H1 (cell line): Measurements from ENCODE around the gene DPF3. TPM values are rescaled to one million over a fixed set of nuclear protein-coding genes. Genes with fewer than 3 reads are reported as not detected.
A peak's percentile ranks its signal among the peaks of the same experiment; 100 is the strongest.

Experiments used
- CTCF ChIA-PET: fragments of 300-600 bp; sonication (Branson Sonifier 250); formaldehyde crosslinking; loops from one replicate; lab custom pipeline; 2021; ENCODE audit not compliant: partially characterized antibody; lab: Charles Lee
- POLR2A ChIA-PET: fragments of 300-600 bp; sonication (Branson Sonifier 250); formaldehyde crosslinking; loops from one replicate; lab custom pipeline; 2021; ENCODE audit warnings: inconsistent platforms; ENCODE audit not compliant: partially characterized antibody; lab: Charles Lee
- DNase-seq, 2 experiments: peaks; one replicate each; pipeline versions ENCODE4 v3.0.0 to v3.0.0-alpha.2; 2010 to 2022; ENCODE audit warnings: low spot score in 2 of 2, low read depth in 1 of 2, mixed read lengths in 1 of 2
- FAIRE-seq: peaks from 2 replicates; lab custom pipeline; 2011; peaks lifted over from hg19 to GRCh38; lab: Jason Lieb, UNC
- H2AFZ ChIP-seq: 2 replicates; pipeline ENCODE4 v1.8.1; 2012; ENCODE audit warnings: low read length, inconsistent platforms
- H2AK5ac ChIP-seq: 2 replicates; pipeline ENCODE4 v1.6.1; 2013; ENCODE audit warnings: low read depth, low read length
- H2BK120ac ChIP-seq: replicated peaks from 2 replicates; pipeline ENCODE3; 2013; ENCODE audit warnings: low read depth, low read length, inconsistent platforms
- H2BK12ac ChIP-seq: 2 replicates; pipeline ENCODE4 v1.6.1; 2013; ENCODE audit warnings: low read depth, low read length
- H2BK15ac ChIP-seq: 2 replicates; pipeline ENCODE4 v1.6.1; 2013; ENCODE audit warnings: low read length
- H2BK20ac ChIP-seq: 2 replicates; pipeline ENCODE4 v1.6.1; 2013; ENCODE audit warnings: low read length
- H2BK5ac ChIP-seq: 2 replicates; pipeline ENCODE4 v1.6.1; 2013; ENCODE audit warnings: low read depth, low read length
- H3K14ac ChIP-seq: 2 replicates; pipeline ENCODE4 v1.6.1; 2013; ENCODE audit warnings: inconsistent platforms; ENCODE audit not compliant: insufficient read length
- H3K18ac ChIP-seq: 2 replicates; pipeline ENCODE4 v1.6.1; 2013; ENCODE audit warnings: low read length; ENCODE audit errors: extremely low read depth
- H3K23ac ChIP-seq: 2 replicates; pipeline ENCODE4 v1.6.1; 2013; ENCODE audit warnings: inconsistent platforms; ENCODE audit not compliant: insufficient read length
- H3K23me2 ChIP-seq: 2 replicates; pipeline ENCODE4 v1.6.1; 2013; ENCODE audit warnings: low read depth, low read length
- H3K27ac ChIP-seq: 2 replicates; pipeline ENCODE4 v1.6.1; 2011; ENCODE audit warnings: low read depth, low read length, inconsistent platforms
- H3K27me3 ChIP-seq, 4 experiments: replicated peaks in 1 of 4; 1 replicate in 1 of 4; 2 replicates in 3 of 4; pipeline versions ENCODE4 v1.6.1 to v1.8.1; 2011 to 2013; ENCODE audit warnings: low read length in 3 of 4, mild to moderate bottlenecking in 3 of 4, inconsistent platforms in 2 of 4, mixed read lengths in 2 of 4, moderate library complexity in 1 of 4; ENCODE audit not compliant: control insufficient read depth in 3 of 4, insufficient read depth in 3 of 4; ENCODE audit errors: extremely low read depth in 1 of 4
- H3K36me3 ChIP-seq, 4 experiments: 2 replicates each; pipeline versions ENCODE4 v1.6.1 to v1.8.1; 2011 to 2013; ENCODE audit warnings: mild to moderate bottlenecking in 4 of 4, low read length in 3 of 4, moderate library complexity in 2 of 4, control low read depth in 1 of 4, inconsistent platforms in 1 of 4; ENCODE audit not compliant: insufficient read depth in 4 of 4, control insufficient read depth in 2 of 4
- H3K4ac ChIP-seq: replicated peaks from 2 replicates; pipeline ENCODE3; 2013; ENCODE audit warnings: low read length, low read depth, mixed read lengths, inconsistent platforms; ENCODE audit not compliant: insufficient read length
- H3K4me1 ChIP-seq, 4 experiments: replicated peaks in 1 of 4; 1 replicate in 1 of 4; 2 replicates in 3 of 4; pipeline versions ENCODE4 v1.6.1 to v1.8.1; 2011 to 2013; ENCODE audit warnings: low read length in 3 of 4, inconsistent platforms in 2 of 4, mixed read lengths in 1 of 4; ENCODE audit not compliant: insufficient read depth in 4 of 4, control insufficient read depth in 3 of 4
- H3K4me2 ChIP-seq, 2 experiments: 2 replicates each; pipeline versions ENCODE4 v1.6.1 to v1.8.1; 2011 to 2013; ENCODE audit warnings: low read depth in 2 of 2, low read length in 2 of 2, control low read depth in 1 of 2, inconsistent platforms in 1 of 2, mild to moderate bottlenecking in 1 of 2; ENCODE audit not compliant: insufficient read depth in 1 of 2
- H3K4me3 ChIP-seq, 4 experiments: fragments of 200-600, 300-600 bp in 1 of 4; sonication (generic), shearing (Covaris generic), sonication (Bioruptor Twin) in 1 of 4; 2 replicates each; pipeline versions ENCODE4 v1.5.1 to v1.8.1; 2011 to 2016; ENCODE audit warnings: low read length in 4 of 4, low read depth in 3 of 4, control low read depth in 2 of 4, inconsistent platforms in 2 of 4, mild to moderate bottlenecking in 2 of 4, mixed read lengths in 1 of 4, moderate library complexity in 1 of 4; ENCODE audit not compliant: insufficient read depth in 2 of 4; ENCODE audit errors: extremely low read depth in 1 of 4
- H3K56ac ChIP-seq: replicated peaks from 2 replicates; pipeline ENCODE3; 2013; ENCODE audit warnings: low read depth, mild to moderate bottlenecking, mixed read lengths, low read length, inconsistent platforms; ENCODE audit not compliant: insufficient read length
- H3K79me1 ChIP-seq: 2 replicates; pipeline ENCODE4 v1.6.1; 2013; ENCODE audit warnings: low read depth, low read length, control low read depth
- H3K79me2 ChIP-seq, 2 experiments: 2 replicates each; pipeline versions ENCODE4 v1.6.1 to v1.8.1; 2012 to 2013; ENCODE audit warnings: low read length in 2 of 2, mild to moderate bottlenecking in 2 of 2, inconsistent platforms in 1 of 2; ENCODE audit not compliant: insufficient read depth in 2 of 2, control insufficient read depth in 1 of 2
- H3K9ac ChIP-seq, 4 experiments: replicated peaks in 1 of 4; 1 replicate in 1 of 4; 2 replicates in 3 of 4; pipeline versions ENCODE4 v1.6.1 to v1.8.1; 2011 to 2013; ENCODE audit warnings: low read depth in 3 of 4, low read length in 3 of 4, control low read depth in 2 of 4, mild to moderate bottlenecking in 2 of 4, moderate library complexity in 2 of 4, inconsistent platforms in 1 of 4; ENCODE audit errors: extremely low read depth in 1 of 4
- H3K9me3 ChIP-seq, 2 experiments: 2 replicates each; pipeline versions ENCODE4 v1.6.1 to v1.8.1; 2012 to 2013; ENCODE audit warnings: mild to moderate bottlenecking in 2 of 2, moderate library complexity in 2 of 2, control low read depth in 1 of 2, inconsistent platforms in 1 of 2, low read depth in 1 of 2, low read length in 1 of 2, mixed read lengths in 1 of 2; ENCODE audit not compliant: insufficient read depth in 2 of 2
- H4K20me1 ChIP-seq, 2 experiments: replicated peaks in 1 of 2; 2 replicates each; pipeline versions ENCODE3 to v1.8.1; 2011 to 2013; ENCODE audit warnings: inconsistent platforms in 2 of 2, low read length in 2 of 2, mild to moderate bottlenecking in 1 of 2; ENCODE audit not compliant: insufficient read depth in 2 of 2, control insufficient read depth in 1 of 2
- H4K5ac ChIP-seq: 2 replicates; pipeline ENCODE4 v1.6.1; 2013; ENCODE audit warnings: low read length, low read depth, mixed read lengths, inconsistent platforms; ENCODE audit not compliant: insufficient read length
- H4K8ac ChIP-seq: 2 replicates; pipeline ENCODE4 v1.8.0; 2013; ENCODE audit warnings: mild to moderate bottlenecking, moderate library complexity, low read length, inconsistent platforms; ENCODE audit not compliant: insufficient read depth; ENCODE audit errors: extremely low read depth
- H4K91ac ChIP-seq: replicated peaks from 2 replicates; pipeline ENCODE3; 2013; ENCODE audit warnings: low read length, mixed read lengths, inconsistent platforms; ENCODE audit not compliant: insufficient read length
- CHD2 ChIP-seq: IDR thresholded peaks from 2 replicates; pipeline ENCODE4 v1.6.1; 2012; ENCODE audit warnings: low read length, improper control_type of control experiment
- E2F6 ChIP-seq: IDR thresholded peaks from 2 replicates; pipeline ENCODE4 v1.6.1; 2012; ENCODE audit warnings: inconsistent platforms
- HDAC2 ChIP-seq, 2 experiments: fragments of 300-600 bp in 1 of 2; sonication (generic) in 1 of 2; IDR thresholded peaks; 2 replicates each; pipeline ENCODE4 v1.6.1; 2011 to 2012; ENCODE audit warnings: low read depth in 2 of 2, low read length in 2 of 2, mild to moderate bottlenecking in 2 of 2, moderate library complexity in 2 of 2, borderline replicate concordance in 1 of 2, inconsistent platforms in 1 of 2
- HDAC6 ChIP-seq: IDR thresholded peaks from one replicate; pipeline ENCODE4 v1.7.1; 2012; ENCODE audit warnings: low read depth, mild to moderate bottlenecking, inconsistent platforms, low read length, moderate library complexity
- KDM4A ChIP-seq: IDR thresholded peaks from one replicate; pipeline ENCODE4 v1.7.1; 2012; ENCODE audit warnings: low read depth, mild to moderate bottlenecking, moderate library complexity, low read length, inconsistent platforms; ENCODE audit not compliant: severe bottlenecking
- POLR2A ChIP-seq, 2 experiments: IDR thresholded peaks; 1 replicate in 1 of 2; 2 replicates in 1 of 2; pipeline ENCODE4 v1.6.1; 2011; ENCODE audit warnings: low read depth in 2 of 2, low read length in 2 of 2, mild to moderate bottlenecking in 2 of 2; ENCODE audit errors: control extremely low read depth in 1 of 2
- POU5F1 ChIP-seq: IDR thresholded peaks from 2 replicates; pipeline ENCODE4 v1.6.1; 2011; ENCODE audit warnings: low read depth, mild to moderate bottlenecking, low read length, moderate library complexity
- RAD21 ChIP-seq, 2 experiments: IDR thresholded peaks in 1 of 2; conservative IDR thresholded peaks in 1 of 2; 2 replicates each; pipeline ENCODE4 v1.6.1; 2011; ENCODE audit warnings: low read depth in 2 of 2, low read length in 2 of 2, improper control_type of control experiment in 1 of 2, inconsistent platforms in 1 of 2, mild to moderate bottlenecking in 1 of 2, moderate library complexity in 1 of 2
- SAP30 ChIP-seq: fragments of 300-600 bp; sonication (generic); IDR thresholded peaks from 2 replicates; pipeline ENCODE4 v1.7.1; 2012; ENCODE audit warnings: low read length, moderate library complexity, mild to moderate bottlenecking, inconsistent platforms; ENCODE audit not compliant: insufficient read depth, insufficient replicate concordance
- SIX5 ChIP-seq: IDR thresholded peaks from 2 replicates; pipeline ENCODE4 v1.6.1; 2011; ENCODE audit warnings: mild to moderate bottlenecking, low read depth, low read length
- TCF12 ChIP-seq: IDR thresholded peaks from 2 replicates; pipeline ENCODE4 v1.6.1; 2011; ENCODE audit warnings: low read depth, mild to moderate bottlenecking, low read length
- ZNF274 ChIP-seq: IDR thresholded peaks from 2 replicates; pipeline ENCODE4 v1.7.0; 2012; ENCODE audit warnings: low read length, borderline replicate concordance; ENCODE audit errors: extremely low read depth
- WGBS, 2 experiments: shearing (Covaris generic) in 1 of 2; methylation state at CpG; one replicate each; pipeline versions ENCODE4 v1.1.6 to v1.1.7; 2013 to 2015; ENCODE audit warnings: low lambda C conversion rate in 2 of 2, mixed read lengths in 2 of 2, inconsistent platforms in 1 of 2, low coverage in 1 of 2, missing lambda C conversion rate in 1 of 2; ENCODE audit not compliant: insufficient replicate concordance in 2 of 2, insufficient coverage in 1 of 2, insufficient read length in 1 of 2; ENCODE audit errors: extremely low coverage in 1 of 2, missing lambda C conversion rate in 1 of 2; 5-methylcytosine and 5-hydroxymethylcytosine counted together
- polyA plus RNA-seq, 7 experiments: library from polyadenylated mRNA; depleted of rRNA in 3 of 7; stranded (reverse) in 5 of 7; unstranded in 2 of 7; fragments of >200 nt in 5 of 7; fragments of 200-250 nt in 2 of 7; gene quantifications; 1 replicate in 5 of 7; 2 replicates in 1 of 7; 4 replicates in 1 of 7; pipeline versions ENCODE4 v1.2.1 to v1.2.3, GENCODE V29; 2011 to 2013; ENCODE audit warnings: missing spikeins in 2 of 7, mixed read lengths in 2 of 7
- total RNA-seq: library from RNA; stranded (reverse); fragmentation: NEBNext Ultra II Directional; extraction: Animal tissue kit (Norgen Biotek cat#: 25700); gene quantifications from 2 replicates; pipeline ENCODE4 v1.2.1, GENCODE V29; 2021

Gene DPF3
- total and polyA plus RNA-seq, 2 of the 8 experiments (the other 6 are each of a cell fraction or from before 2014, with no cell fraction given) = 0.19 TPM; not detected in 1

GRCh38 chr14:72808564-72808963 is 85.3 kb downstream of the DPF3 start:
- H2BK12ac ChIP-seq = no peak overlapping the region

More at GRCh38 chr14:72808564-72808963, 85.3 kb downstream of the DPF3 start:
- Histone ChIP-seq H3K27me3 (peaks cover 1 to 15% (median 11%) of the 10 kb centered on the region in 4 experiments; a peak in 5 of 7 replicates), H2AFZ (no peak overlapping the region), H2BK15ac (0 out of 2 replicates have a peak overlapping the region, but pooled peaks have one; percentile 16), H2BK120ac (no peak overlapping the region), H3K4ac (no peak overlapping the region), H4K8ac (no peak overlapping the region), H3K36me3 (no peaks in the 10 kb centered on the region), H3K9ac (no peak overlapping the region), H3K4me1 (peaks cover 6 to 15% (median 9%) of the 10 kb centered on the region in 4 experiments), H3K9me3 (no peaks in the 10 kb centered on the region), H3K4me3 (no peak overlapping the region), H4K91ac (no peak overlapping the region), H2AK5ac (no peak overlapping the region), H3K14ac (no peak overlapping the region), H3K27ac (no peak overlapping the region), H2BK5ac (no peak overlapping the region), H3K56ac (no peak overlapping the region), H4K5ac (no peak overlapping the region), H2BK20ac (no peak overlapping the region), H3K79me1 (no peaks in the 10 kb centered on the region), H4K20me1 (no peaks in the 10 kb centered on the region), H3K4me2 (no peak overlapping the region), H3K79me2 (no peaks in the 10 kb centered on the region), H3K23ac (no peak overlapping the region), H3K23me2 (no peaks in the 10 kb centered on the region; the same call in 1 of the 2 replicates), H3K18ac (no peak overlapping the region)
- no peak for TF ChIP-seq RAD21 (IDR thresholded peaks at IDR 0.05 in 1 of 2, conservative IDR thresholded peaks at IDR 0.05 in 1 of 2; ENCODE audit: low read depth in 2 of 2, low read length in 2 of 2)
- no peak for TF ChIP-seq HDAC6
- no peak for TF ChIP-seq KDM4A
- no peak for TF ChIP-seq E2F6
- no peak for TF ChIP-seq SIX5
- TF ChIP-seq CHD2 = no peak
- TF ChIP-seq SAP30 = no peak
- TF ChIP-seq TCF12 = no peak
- TF ChIP-seq HDAC2 (IDR thresholded peaks at IDR 0.05; ENCODE audit: borderline replicate concordance in 1 of 2, low read depth in 2 of 2, low read length in 2 of 2) = no peak
- no peak for TF ChIP-seq ZNF274
- no peak for TF ChIP-seq POLR2A (IDR thresholded peaks at IDR 0.05; ENCODE audit: control extremely low read depth in 1 of 2, low read depth in 2 of 2, low read length in 2 of 2)
- no peak for TF ChIP-seq POU5F1
- ChIA-PET CTCF (interaction anchor here (1.5 to 1.7 kb wide), 2 partner anchors 95 to 176 kb away, joined by 3 read pairs; no protein-coding TSS in a partner anchor), POLR2A (no interaction called here)
- FAIRE-seq = no peak
- 89% methylated on average over 4 of the region's 4 CpGs; no CpG with 5 or more reads in 1 of the 2 experiments for WGBS, 2 experiments
- no peak for DNase-seq
